DMS153 treated with DMSO at 0.1 percent for 48 hours (cell line): ENCODE measurements around the gene C2orf49.
A peak's percentile ranks its signal among the peaks of the same experiment; 100 is the strongest.

Source experiments
- DNase-seq: peaks from one replicate; lab custom pipeline; 2025; ENCODE audit not compliant: unreplicated experiment; lab: John Stamatoyannopoulos, UW

The C2orf49 gene

DNA sequence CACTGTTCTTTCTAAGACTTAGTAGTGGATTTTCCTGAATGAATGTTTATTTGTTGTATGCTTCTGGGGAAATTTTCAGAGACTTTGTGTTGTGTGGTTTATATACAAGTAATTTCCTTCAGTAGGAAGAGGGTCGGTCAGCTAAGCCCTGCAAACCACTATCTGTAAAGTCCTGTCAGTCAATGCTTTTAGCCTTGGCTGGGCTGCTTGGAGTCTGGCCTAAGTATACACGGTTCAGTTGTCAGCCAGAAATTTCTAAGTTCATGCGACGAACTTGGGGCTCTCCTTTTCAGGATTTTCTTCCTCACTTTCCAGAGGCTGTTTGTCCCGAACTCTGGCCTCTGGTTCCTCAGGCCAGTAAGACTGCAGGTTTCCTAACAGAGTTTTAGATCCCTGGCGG lies 21.3 kb downstream of the C2orf49 start:
- no peak for DNase-seq

DNA sequence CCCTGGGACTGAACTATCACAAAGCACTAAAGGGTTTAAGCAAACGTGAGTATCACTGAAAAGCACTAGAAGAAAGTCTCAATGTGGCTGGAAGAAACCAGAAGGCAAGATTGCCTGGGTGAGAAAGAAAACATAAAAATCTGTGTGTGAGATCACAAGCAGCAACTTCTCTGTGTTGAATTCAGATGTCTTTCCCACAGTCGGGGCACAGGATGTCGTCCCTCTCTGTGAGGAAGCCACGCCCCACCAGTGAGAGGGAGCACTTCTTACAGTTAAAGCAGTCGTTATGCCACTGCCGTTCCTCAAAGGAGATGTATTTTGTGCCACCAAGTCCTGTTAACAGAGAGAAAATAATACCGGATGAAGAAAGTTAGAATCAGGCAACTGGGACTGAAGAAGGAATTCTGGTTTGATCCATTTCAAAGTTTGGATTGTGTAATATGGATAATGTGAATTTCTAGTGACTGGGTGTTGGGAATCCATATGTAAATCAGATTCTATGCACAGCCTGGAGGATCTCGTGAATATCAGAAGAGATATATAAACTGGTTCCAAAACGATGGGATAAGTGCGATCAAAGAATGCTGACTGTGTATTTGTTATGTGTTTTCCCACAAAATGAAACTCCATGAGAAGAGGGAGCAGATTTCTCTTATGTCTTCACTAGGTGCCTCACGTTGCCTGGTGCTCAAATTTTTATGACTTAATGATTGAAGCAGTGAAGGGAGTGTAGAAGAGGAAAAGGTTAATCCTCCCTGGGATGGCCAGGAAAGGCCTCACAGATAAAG lies 24.0 kb downstream of the C2orf49 start:
- no peak for DNase-seq

- DNase-seq = no peak
Observed at GRCh38 chr2:105362862-105363591, 25.7 kb downstream of the C2orf49 start.

GRCh38 chr2:105364436-105365139 lies 27.2 kb downstream of the C2orf49 start:
- DNase-seq = no peak

- DNase-seq = no peak
Observed at GRCh38 chr2:105365206-105365605, 27.9 kb downstream of the C2orf49 start.

DNA sequence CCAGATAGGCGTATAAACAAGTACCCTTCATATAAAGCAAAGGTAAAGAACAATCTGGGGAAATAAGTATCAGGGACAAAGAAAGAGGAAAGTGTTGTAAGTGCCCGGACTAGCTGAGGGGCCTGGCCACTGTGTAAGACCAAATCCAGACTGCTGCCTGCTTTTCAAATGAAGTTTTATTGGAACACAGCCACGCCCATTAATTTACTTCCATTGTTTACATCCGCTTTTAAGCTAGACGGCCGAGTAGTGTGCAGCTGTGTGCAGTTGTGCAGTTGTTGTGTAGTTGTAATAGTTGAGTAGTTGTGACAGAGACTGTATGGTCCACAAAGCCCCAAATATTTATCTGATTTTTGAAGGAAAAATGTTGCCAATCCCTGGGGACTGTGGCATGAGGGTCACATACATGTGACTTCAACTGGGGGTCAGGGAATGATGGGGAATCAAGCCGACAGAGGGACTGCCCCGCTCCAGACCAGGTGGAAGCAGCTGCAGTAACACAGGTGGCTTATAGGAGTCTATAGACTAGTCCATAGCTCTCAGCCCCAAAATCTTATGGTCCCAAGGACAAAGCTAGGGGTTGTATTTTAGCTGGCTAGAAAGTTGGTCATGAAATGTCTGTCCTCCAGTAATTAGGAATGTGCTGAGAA lies 31.5 kb downstream of the C2orf49 start:
- DNase-seq = no peak

DNA sequence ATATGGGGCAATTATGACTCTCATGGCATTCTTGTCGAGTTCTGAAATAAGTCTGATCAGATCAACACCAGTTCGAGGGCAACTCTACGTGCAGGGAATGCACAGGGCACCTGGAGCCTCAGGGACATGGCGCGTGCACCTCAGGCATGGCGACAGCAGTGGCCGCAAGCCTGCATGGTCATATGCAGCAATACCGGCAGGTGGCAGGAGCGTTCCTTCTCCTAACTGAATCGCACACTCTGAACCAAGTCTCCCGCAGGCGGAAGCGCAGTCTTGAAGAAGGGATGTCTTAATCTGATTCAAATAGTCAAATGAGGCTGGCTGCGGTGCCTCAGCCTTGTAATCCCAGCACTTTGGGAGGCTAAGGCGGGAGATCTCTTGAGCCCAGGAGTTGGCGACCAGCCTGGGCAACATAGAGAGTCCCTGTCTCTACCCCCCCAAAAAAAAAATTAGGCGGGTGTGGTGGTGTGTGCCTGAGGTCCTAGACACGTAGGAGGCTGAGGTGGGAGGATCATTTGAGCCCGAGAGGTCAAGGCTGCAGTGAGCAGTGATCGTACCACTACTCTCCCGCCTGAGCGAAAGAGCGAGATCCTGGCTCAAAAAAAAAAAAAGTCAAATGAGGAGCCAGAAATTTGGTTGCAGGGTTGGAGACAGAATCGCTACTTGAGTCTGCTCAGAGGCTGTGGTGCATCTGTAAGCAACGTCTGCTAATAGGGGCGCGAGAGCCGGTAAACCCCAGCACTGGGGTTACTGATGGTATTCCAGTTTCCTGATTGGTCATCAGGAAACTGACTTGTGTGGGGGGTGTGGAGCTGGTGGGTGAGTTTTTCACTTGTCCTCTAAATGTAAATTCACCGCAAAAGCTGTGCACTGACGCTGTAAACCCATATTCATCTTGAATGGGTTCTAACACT lies 32.7 kb downstream of the C2orf49 start:
- peak; percentile 10 for DNase-seq

GRCh38 chr2:105371156-105371555 lies 33.8 kb downstream of the C2orf49 start:
- no peak for DNase-seq

GRCh38 chr2:105371810-105372209 lies 34.5 kb downstream of the C2orf49 start:
- DNase-seq = no peak

GRCh38 chr2:105373344-105373781 lies 36.0 kb downstream of the C2orf49 start:
- no peak for DNase-seq

GRCh38 chr2:105373895-105374401 lies 36.6 kb downstream of the C2orf49 start:
- DNase-seq = no peak

GRCh38 chr2:105375001-105375561 lies 37.7 kb downstream of the C2orf49 start:
- no peak for DNase-seq

- no peak for DNase-seq
Observed at GRCh38 chr2:105376010-105376409, 38.7 kb downstream of the C2orf49 start.

DNA sequence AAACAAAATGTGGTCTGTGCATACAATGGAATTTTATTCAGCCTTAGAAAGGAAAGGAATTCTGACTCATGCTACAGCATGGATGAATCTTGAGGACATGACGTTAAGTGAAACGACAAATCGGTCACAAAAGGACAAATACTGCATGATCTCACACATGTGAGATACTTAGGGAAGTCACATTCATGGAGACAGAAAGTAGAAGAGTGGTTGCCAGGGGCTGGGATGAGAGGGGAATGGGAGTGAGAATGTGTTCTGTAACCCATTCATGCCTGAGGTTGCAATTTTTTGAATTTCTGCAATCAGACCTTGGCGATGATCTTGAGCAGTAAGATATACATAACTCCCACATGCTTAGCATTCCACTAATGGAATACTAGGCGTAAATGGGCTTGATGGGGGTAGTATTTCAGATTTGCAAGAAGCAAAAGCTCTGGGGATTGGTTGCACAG lies 39.5 kb downstream of the C2orf49 start:
- DNase-seq = no peak

DNA sequence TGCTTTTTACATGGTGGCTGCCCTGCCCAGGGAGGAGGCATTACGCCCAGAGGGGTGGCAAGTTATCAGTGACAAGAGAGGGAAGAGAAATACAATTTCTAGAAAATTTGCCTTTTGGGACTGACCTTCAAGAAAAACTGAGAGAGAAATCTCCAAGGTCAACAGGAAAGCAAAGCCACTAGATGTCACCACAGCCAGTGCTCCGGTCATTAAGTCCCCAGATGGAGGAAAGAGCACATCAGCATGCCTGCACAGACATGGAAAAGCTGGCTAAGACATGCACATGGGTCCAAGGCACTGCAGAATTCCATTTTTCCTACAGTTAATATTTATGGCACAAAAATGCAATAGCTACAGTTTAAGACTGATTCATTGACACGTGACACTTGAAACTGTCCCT lies 40.5 kb downstream of the C2orf49 start:
- DNase-seq = no peak

DNA sequence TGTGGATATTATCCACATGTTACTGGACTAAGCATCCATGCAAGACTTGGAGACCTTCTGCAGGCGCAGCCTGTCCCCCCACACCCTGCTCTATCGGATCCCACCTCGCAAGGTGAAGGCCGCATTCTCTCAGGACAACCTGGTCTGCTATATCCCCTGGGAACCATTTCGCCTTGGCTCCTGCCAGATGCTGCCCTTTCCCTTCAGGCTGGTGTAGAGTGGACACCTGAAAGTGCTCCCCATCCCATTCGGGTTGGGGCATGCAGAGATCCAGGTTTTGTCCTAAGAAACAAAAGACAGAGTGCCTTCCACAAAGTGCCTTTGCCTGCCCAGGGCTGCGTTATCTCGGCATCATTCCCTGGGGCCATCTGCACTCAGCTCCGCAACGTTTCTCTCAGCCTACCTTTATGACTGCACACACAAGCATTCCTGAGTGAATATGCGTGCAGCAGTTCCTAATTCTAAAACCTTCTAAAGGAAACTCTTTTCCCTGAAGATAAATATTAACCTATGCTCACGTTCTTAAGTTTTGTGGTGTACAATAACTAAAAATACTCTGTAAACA lies 41.0 kb downstream of the C2orf49 start:
- no peak for DNase-seq

- DNase-seq = no peak
Observed at GRCh38 chr2:105378921-105379383, 41.6 kb downstream of the C2orf49 start.

GRCh38 chr2:105379741-105380186 lies 42.4 kb downstream of the C2orf49 start:
- DNase-seq = no peak
